ENCODE measurements around the gene STON2. TPM values are rescaled to one million over a fixed set of nuclear protein-coding genes. Genes with fewer than 3 reads are reported as not detected.

STON2 gene
- total and polyA plus RNA-seq, 2 of the 8 experiments (the other 6 are each of a cell fraction or from before 2014, with no cell fraction given): 8.9 to 50.0 TPM

GRCh38 chr14:81343701-81344100, 56.4 kb downstream of the STON2 start (continued):
- no peak for TF ChIP-seq CBX8 (IDR thresholded peaks at IDR 0.05; ENCODE audit: borderline replicate concordance, low read depth, low read length)
- no peak for TF ChIP-seq RFX5 (IDR thresholded peaks at IDR 0.05; ENCODE audit: borderline replicate concordance, low read depth, low read length)
- no peak for TF ChIP-seq MAFK (IDR thresholded peaks at IDR 0.05; ENCODE audit: low read depth, low read length)
- TF ChIP-seq JUN (IDR thresholded peaks at IDR 0.05; ENCODE audit: low read depth, low read length): no peak
- no peak for TF ChIP-seq TEAD4 (IDR thresholded peaks at IDR 0.05; ENCODE audit: low read depth, low read length)
- no peak for TF ChIP-seq NANOG (IDR thresholded peaks at IDR 0.05; ENCODE audit: insufficient read depth, low read depth, low read length, poor library complexity, severe bottlenecking)
- no peak for TF ChIP-seq HDAC2 (IDR thresholded peaks at IDR 0.05; ENCODE audit: borderline replicate concordance in 1 of 2, low read depth in 2 of 2, low read length in 2 of 2)
- no peak for TF ChIP-seq PHF8 (conservative IDR thresholded peaks at IDR 0.05; ENCODE audit: low read depth, low read length)

Data from H1 (cell line).